Measurements from ENCODE around the gene MTRFR.

DNA sequence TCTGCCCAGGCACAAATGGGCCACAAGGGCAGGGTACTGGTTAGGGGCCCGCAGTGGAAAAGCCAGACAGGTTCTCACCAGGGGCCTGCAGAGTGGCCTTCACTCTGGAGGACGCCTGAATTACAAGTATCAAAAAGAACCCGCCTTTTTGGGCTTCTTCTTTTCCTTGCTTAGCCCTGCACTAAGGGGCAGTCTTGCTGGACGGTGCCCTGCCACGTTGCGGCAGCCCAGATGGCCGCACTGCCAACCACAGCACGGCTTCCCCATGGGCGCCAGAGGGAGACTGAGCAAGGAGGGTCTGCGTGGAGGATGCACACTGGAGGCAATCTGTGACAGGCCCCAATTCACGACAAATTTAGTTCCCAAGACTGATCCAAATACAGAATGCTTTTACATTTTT lies 56.7 kb downstream of the MTRFR start:
- TF ChIP-seq CTCF (IDR thresholded peaks at IDR 0.05) = no peak
- no peak for TF ChIP-seq POLR2AphosphoS5 (IDR thresholded peaks at IDR 0.05)
- no peak for TF ChIP-seq POLR2A (IDR thresholded peaks at IDR 0.05; ENCODE audit: low read depth)
- TF ChIP-seq EP300 (IDR thresholded peaks at IDR 0.05) = no peak

Measured in esophagus muscularis mucosa (tissue), 4 donors.